ENCODE measurements around the gene ABCC11.

Gene ABCC11

DNA sequence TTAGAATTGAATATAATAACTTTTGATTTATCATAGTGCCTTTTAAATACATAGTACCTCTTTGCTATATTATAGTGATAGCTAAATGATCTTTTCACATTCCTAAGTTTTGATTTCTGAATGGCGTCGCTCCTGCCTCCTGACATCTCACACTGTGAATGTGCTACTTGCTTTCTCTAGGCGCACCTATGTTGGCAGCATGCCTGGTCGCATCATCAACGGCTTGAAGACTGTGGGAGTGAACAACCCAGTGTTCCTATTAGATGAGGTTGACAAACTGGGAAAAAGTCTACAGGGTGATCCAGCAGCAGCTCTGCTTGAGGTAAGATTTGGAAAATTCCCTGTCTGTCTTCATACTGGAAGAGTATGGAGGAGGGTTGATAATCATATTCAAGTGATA is 29.8 kb upstream of the ABCC11 start:
- Histone ChIP-seq H3K4me1 (ENCODE audit: control insufficient read depth, insufficient read depth, low read length) (peaks cover 13% of the 10 kb centered on the region), H3K9me3 (ENCODE audit: control insufficient read depth, insufficient read depth, low read depth, low read length) (no peaks in the 10 kb centered on the region), H3K36me3 (ENCODE audit: control insufficient read depth, insufficient read depth, low read length) (peaks cover 6% of the 10 kb centered on the region), H3K27me3 (ENCODE audit: control insufficient read depth, insufficient read depth, low read length) (no peaks in the 10 kb centered on the region), H3K9ac (ENCODE audit: low read length) (no peak overlapping the region), H3K27ac (ENCODE audit: low read depth, low read length) (no peak overlapping the region), H3K4me3 (ENCODE audit: low read depth, low read length) (no peak overlapping the region)

DNA sequence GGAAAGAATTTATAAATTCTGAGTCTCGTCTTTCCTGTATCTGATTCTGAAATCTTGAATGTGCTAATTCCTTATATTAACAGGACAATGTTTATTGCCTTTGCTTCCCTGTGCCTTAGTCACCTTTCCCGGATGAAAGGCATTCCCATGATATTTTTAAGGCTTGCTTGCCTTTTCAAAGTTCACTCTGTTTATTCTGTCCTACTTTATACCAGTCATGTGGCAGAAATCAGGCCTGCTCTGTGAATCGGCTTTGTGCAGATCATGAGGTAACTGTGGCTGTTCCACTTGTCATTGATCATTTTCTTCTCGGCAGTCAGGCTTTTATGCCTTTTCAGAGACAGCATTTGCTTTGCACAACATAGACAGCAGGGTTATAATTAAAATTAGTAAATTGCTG is 28.8 kb upstream of the ABCC11 start:
- Histone ChIP-seq H3K4me3 (ENCODE audit: low read depth, low read length) (no peak overlapping the region), H3K27ac (ENCODE audit: low read depth, low read length) (no peak overlapping the region), H3K4me1 (ENCODE audit: control insufficient read depth, insufficient read depth, low read length) (peaks cover 13% of the 10 kb centered on the region), H3K27me3 (ENCODE audit: control insufficient read depth, insufficient read depth, low read length) (no peaks in the 10 kb centered on the region), H3K9me3 (ENCODE audit: control insufficient read depth, insufficient read depth, low read depth, low read length) (no peaks in the 10 kb centered on the region), H3K9ac (ENCODE audit: low read length) (no peak overlapping the region), H3K36me3 (ENCODE audit: control insufficient read depth, insufficient read depth, low read length) (peaks cover 11% of the 10 kb centered on the region)

DNA sequence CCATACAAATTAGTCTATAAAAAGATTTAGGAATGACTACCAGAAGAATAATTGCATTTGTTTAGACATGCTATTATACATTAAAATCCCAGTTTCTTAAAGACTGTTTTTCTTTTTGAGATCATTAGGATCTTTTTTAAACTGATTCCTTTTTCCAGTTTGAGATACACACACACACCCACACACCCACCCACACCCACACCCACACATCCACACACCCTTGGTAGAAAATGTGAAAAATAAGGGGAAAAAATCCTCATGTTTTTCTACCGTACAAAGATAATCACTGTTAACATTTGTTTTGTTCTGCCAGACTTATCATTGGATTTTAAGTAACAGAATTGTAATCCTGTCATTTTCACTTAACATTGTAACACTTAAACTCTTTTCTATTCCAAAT is 27.1 kb upstream of the ABCC11 start:
- Histone ChIP-seq H3K4me1 (ENCODE audit: control insufficient read depth, insufficient read depth, low read length) (peaks cover 9% of the 10 kb centered on the region), H3K9me3 (ENCODE audit: control insufficient read depth, insufficient read depth, low read depth, low read length) (no peaks in the 10 kb centered on the region), H3K9ac (ENCODE audit: low read length) (no peak overlapping the region), H3K4me3 (ENCODE audit: low read depth, low read length) (no peak overlapping the region), H3K36me3 (ENCODE audit: control insufficient read depth, insufficient read depth, low read length) (peaks cover 21% of the 10 kb centered on the region), H3K27ac (ENCODE audit: low read depth, low read length) (no peak overlapping the region), H3K27me3 (ENCODE audit: control insufficient read depth, insufficient read depth, low read length) (no peaks in the 10 kb centered on the region)

DNA sequence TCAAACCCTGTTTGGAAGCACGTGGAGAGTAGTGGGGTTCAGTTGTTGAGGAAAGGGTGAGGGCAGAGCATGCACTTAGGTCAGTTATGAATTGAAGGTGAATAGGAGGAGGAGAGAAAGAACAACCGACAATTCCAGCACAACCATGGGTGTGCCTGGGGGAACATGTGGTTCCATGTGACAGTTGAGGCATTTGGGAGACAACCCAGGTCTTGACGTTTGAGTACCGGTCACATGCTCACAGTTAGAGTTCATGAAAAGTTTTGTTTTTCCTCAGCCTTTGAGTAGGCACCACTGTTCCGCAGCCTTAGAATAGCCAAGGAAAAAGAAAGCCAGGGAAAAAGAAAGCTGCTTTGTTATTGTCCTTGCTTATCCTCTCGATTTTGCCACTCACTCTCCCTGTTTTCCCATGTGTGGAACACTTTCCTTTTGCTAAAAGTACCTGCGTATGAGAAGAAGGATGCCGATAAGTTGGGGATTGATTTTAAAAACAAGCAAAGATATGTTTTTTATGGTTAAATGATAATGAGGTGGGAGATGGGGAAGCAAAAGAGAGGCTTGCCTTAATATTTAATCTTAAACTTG is 25.6 kb upstream of the ABCC11 start:
- Histone ChIP-seq H3K4me3 (ENCODE audit: low read depth, low read length) (no peak overlapping the region), H3K27me3 (ENCODE audit: control insufficient read depth, insufficient read depth, low read length) (no peaks in the 10 kb centered on the region), H3K36me3 (ENCODE audit: control insufficient read depth, insufficient read depth, low read length) (peaks cover 16% of the 10 kb centered on the region), H3K9ac (ENCODE audit: low read length) (no peak overlapping the region), H3K27ac (ENCODE audit: low read depth, low read length) (no peak overlapping the region), H3K9me3 (ENCODE audit: control insufficient read depth, insufficient read depth, low read depth, low read length) (no peaks in the 10 kb centered on the region), H3K4me1 (ENCODE audit: control insufficient read depth, insufficient read depth, low read length) (peaks cover 5% of the 10 kb centered on the region)

DNA sequence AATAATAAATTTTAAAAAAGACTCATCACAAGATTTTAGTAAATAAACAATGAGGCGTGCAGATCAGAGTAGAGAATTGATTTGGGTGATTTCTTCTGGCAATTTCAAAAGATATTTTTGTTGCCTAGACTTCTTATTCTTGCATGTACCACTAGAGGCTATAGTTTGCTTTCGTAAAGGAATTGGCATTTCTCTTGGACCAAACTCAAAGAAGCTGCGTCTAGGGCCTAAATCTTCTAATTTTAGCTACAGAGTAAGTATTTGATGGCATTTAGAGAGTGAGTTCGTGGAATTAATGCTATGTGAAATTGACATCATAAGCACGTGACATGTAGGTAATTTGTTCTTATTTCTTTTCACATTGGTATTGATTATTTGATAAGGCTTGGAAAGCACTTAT is 24.4 kb upstream of the ABCC11 start:
- no peak overlapping the region for H3K27ac ChIP-seq (ENCODE audit: low read depth, low read length)
- no peaks in the 10 kb centered on the region for H3K9me3 ChIP-seq (ENCODE audit: control insufficient read depth, insufficient read depth, low read depth, low read length)
- H3K36me3 ChIP-seq (ENCODE audit: control insufficient read depth, insufficient read depth, low read length): peaks cover 18% of the 10 kb centered on the region
- no peak overlapping the region for H3K4me3 ChIP-seq (ENCODE audit: low read depth, low read length)
- H3K27me3 ChIP-seq (ENCODE audit: control insufficient read depth, insufficient read depth, low read length): no peaks in the 10 kb centered on the region
- H3K9ac ChIP-seq (ENCODE audit: low read length): no peak overlapping the region
- H3K4me1 ChIP-seq (ENCODE audit: control insufficient read depth, insufficient read depth, low read length): peaks cover 5% of the 10 kb centered on the region

DNA sequence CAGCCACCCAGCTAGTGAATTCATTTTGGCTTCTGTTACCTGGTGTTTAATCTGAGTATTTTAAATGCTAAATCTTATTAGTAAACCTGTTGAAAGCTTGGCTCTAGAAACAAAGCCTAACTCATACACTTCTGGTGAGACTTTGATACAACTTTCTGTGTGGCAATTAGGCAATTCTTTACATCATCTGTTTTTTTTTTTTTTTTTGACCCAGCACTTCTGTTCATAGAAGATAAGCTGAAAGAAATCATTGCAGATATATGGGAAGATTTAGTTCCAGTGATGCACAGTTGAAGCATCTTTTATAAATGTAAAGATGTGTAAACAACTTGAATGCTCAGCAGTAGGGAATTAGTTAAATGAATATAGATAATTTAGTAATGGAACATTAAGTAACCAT is 21.7 kb upstream of the ABCC11 start:
- no peaks in the 10 kb centered on the region for H3K4me1 ChIP-seq (ENCODE audit: control insufficient read depth, insufficient read depth, low read length)
- no peak overlapping the region for H3K4me3 ChIP-seq (ENCODE audit: low read depth, low read length)
- peaks cover 28% of the 10 kb centered on the region for H3K36me3 ChIP-seq (ENCODE audit: control insufficient read depth, insufficient read depth, low read length)
- no peaks in the 10 kb centered on the region for H3K9me3 ChIP-seq (ENCODE audit: control insufficient read depth, insufficient read depth, low read depth, low read length)
- H3K27me3 ChIP-seq (ENCODE audit: control insufficient read depth, insufficient read depth, low read length): no peaks in the 10 kb centered on the region
- no peak overlapping the region for H3K27ac ChIP-seq (ENCODE audit: low read depth, low read length)
- H3K9ac ChIP-seq (ENCODE audit: low read length): no peak overlapping the region

DNA sequence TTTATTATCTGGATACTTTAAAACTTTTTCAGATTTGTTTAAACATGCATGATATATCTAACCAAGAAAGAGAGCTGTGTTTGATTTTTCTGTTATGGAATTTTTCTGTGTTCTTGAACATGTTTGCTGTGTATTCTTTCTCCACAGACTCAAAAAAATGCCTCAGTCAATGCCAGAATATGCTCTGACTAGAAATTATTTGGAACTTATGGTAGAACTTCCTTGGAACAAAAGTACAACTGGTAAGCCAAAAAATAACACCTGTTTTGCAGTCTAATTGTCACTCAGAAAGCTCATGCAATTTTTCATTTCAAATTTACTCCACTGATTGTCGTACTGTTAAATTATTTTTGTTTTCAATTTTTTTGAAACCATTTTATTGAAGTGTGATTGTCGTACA is 15.3 kb upstream of the ABCC11 start:
- Histone ChIP-seq H3K9ac (ENCODE audit: low read length) (no peak overlapping the region), H3K4me3 (ENCODE audit: low read depth, low read length) (no peak overlapping the region), H3K27ac (ENCODE audit: low read depth, low read length) (no peak overlapping the region), H3K9me3 (ENCODE audit: control insufficient read depth, insufficient read depth, low read depth, low read length) (peaks cover 4% of the 10 kb centered on the region; the same call in 1 of the 2 replicates), H3K27me3 (ENCODE audit: control insufficient read depth, insufficient read depth, low read length) (no peaks in the 10 kb centered on the region), H3K36me3 (ENCODE audit: control insufficient read depth, insufficient read depth, low read length) (peaks cover 58% of the 10 kb centered on the region), H3K4me1 (ENCODE audit: control insufficient read depth, insufficient read depth, low read length) (no peaks in the 10 kb centered on the region)

DNA sequence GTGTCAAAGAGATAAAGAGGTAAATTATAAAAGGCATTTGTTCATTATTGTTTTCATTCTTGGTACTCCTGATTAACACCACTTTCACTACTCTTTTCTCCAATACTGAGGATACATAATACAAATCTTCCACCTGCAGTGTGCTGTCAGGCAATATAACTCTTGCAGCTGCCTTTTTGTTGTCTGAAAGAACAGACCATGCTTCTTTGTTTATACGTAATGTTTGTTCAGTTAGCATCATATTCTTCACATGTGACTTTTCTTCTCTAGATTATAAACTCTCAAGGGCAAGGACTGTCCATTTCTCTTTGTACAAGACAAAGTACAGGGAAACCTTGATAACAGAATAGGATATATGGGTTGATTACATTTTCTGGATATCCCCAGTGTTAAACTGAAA is 14.2 kb upstream of the ABCC11 start:
- Histone ChIP-seq H3K4me1 (ENCODE audit: control insufficient read depth, insufficient read depth, low read length) (no peaks in the 10 kb centered on the region), H3K9ac (ENCODE audit: low read length) (no peak overlapping the region), H3K36me3 (ENCODE audit: control insufficient read depth, insufficient read depth, low read length) (peaks cover 56% of the 10 kb centered on the region), H3K4me3 (ENCODE audit: low read depth, low read length) (no peak overlapping the region), H3K9me3 (ENCODE audit: control insufficient read depth, insufficient read depth, low read depth, low read length) (peaks cover 4% of the 10 kb centered on the region; the same call in 1 of the 2 replicates), H3K27ac (ENCODE audit: low read depth, low read length) (no peak overlapping the region), H3K27me3 (ENCODE audit: control insufficient read depth, insufficient read depth, low read length) (no peaks in the 10 kb centered on the region)

DNA sequence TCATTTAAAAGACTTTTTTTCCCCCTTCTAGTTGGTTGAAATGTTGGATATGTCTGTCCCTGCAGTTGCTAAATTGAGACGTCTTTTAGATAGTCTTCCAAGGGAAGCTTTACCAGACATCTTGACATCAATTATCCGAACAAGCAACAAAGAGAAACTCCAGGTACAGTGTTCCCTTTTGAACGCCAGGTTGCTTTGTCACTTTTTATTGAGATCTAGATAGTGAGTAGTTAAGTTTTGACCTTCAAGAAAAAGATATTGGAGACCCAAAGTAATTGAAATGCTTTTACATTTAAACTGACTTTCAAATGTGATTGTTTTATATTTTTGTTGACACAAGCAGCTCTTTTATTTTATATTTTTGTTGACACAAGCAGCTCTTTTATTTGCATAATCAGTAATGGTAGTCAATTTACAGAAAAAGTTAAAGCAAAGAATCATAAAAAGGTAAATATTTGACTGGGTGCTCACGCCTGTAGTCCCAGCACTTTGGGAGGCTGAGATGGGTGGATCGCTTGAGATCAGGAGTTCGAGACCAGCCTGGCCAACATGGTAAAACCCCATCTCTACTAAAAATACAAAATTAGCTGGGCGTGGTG is 9.3 kb upstream of the ABCC11 start:
- H3K27me3 ChIP-seq (ENCODE audit: control insufficient read depth, insufficient read depth, low read length): no peaks in the 10 kb centered on the region
- peaks cover 42% of the 10 kb centered on the region for H3K36me3 ChIP-seq (ENCODE audit: control insufficient read depth, insufficient read depth, low read length)
- H3K4me3 ChIP-seq (ENCODE audit: low read depth, low read length): no peak overlapping the region
- no peak overlapping the region for H3K27ac ChIP-seq (ENCODE audit: low read depth, low read length)
- no peaks in the 10 kb centered on the region for H3K4me1 ChIP-seq (ENCODE audit: control insufficient read depth, insufficient read depth, low read length)
- no peaks in the 10 kb centered on the region for H3K9me3 ChIP-seq (ENCODE audit: control insufficient read depth, insufficient read depth, low read depth, low read length)
- H3K9ac ChIP-seq (ENCODE audit: low read length): no peak overlapping the region

DNA sequence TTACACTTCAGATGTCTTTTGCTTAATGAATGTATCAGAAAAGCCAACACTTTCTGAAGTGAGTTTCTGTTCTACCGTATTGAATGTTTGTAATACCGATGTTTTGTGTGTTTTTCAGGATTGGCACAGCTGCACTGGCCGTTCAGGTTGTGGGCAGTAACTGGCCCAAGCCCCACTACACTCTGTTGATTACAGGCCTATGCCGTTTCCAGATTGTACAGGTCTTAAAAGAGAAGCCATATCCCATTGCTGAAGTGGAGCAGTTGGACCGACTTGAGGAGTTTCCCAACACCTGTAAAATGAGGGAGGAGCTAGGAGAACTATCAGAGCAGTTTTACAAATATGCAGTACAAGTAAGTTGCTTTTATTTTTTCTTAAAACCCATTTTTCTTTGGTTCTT is 4.7 kb upstream of the ABCC11 start:
- Histone ChIP-seq H3K4me1 (ENCODE audit: control insufficient read depth, insufficient read depth, low read length) (no peaks in the 10 kb centered on the region), H3K36me3 (ENCODE audit: control insufficient read depth, insufficient read depth, low read length) (peaks cover 16% of the 10 kb centered on the region), H3K27me3 (ENCODE audit: control insufficient read depth, insufficient read depth, low read length) (no peaks in the 10 kb centered on the region), H3K4me3 (ENCODE audit: low read depth, low read length) (no peak overlapping the region), H3K9ac (ENCODE audit: low read length) (no peak overlapping the region), H3K9me3 (ENCODE audit: control insufficient read depth, insufficient read depth, low read depth, low read length) (no peaks in the 10 kb centered on the region), H3K27ac (ENCODE audit: low read depth, low read length) (no peak overlapping the region)

DNA sequence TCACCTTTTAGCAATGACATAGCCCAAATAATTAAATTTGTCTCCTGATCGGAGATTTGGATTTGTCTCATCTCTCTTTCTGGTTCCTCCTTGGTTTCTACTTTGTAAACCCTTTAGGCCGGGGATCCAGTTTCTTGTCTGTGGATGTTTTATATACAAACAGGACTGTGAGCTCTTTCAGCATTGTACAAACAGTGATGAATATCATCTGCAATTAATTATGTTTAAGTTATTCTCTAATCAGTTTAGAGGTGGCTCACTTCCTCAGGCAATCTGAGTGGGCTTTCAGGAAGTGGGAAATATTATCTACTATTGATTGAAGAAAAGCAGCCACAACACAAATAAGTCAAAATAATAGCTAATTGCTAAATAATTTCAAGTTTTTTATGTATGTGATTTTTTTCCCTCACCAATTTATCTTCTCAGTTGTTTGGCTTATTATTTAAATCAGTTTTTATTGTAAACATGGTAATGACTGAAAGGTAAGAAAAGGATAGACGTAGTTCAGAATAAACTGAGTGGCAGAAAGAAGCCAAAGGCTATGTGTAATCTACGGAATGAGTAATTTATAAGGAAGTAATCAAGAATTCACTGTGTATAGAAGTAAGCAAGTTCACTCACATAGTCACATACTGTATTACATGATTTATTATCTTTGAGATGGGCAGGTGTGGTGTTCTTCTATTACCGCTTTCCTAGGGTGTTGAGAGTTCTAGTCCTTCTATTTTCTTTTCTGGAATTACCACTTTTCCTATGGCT is 3.4 kb upstream of the ABCC11 start:
- no peaks in the 10 kb centered on the region for H3K9me3 ChIP-seq (ENCODE audit: control insufficient read depth, insufficient read depth, low read depth, low read length)
- no peak overlapping the region for H3K9ac ChIP-seq (ENCODE audit: low read length)

More for the DNA sequence above, 3.4 kb upstream of the ABCC11 start:
- H3K4me1 ChIP-seq (ENCODE audit: control insufficient read depth, insufficient read depth, low read length): peaks cover 4% of the 10 kb centered on the region; the same call in 1 of the 2 replicates
- H3K4me3 ChIP-seq (ENCODE audit: low read depth, low read length): no peak overlapping the region
- H3K27me3 ChIP-seq (ENCODE audit: control insufficient read depth, insufficient read depth, low read length): no peaks in the 10 kb centered on the region
- no peak overlapping the region for H3K27ac ChIP-seq (ENCODE audit: low read depth, low read length)
- H3K36me3 ChIP-seq (ENCODE audit: control insufficient read depth, insufficient read depth, low read length): peaks cover 16% of the 10 kb centered on the region
